MCF 10A (cell line): ENCODE measurements around the gene FAM9B. TPM values are rescaled to one million over a fixed set of nuclear protein-coding genes. Genes with fewer than 3 reads are reported as not detected.

Experiments
- BruUV-seq: library from RNA; stranded (reverse); fragments of 400-500 nt; replicated peaks from 2 replicates; lab custom pipeline; 2021; lab: Mats Ljungman, UMichigan
- CTCF ChIA-PET: fragments of 300-600 bp; sonication (Branson Sonifier 250); formaldehyde crosslinking; extraction: SDS; loops from one replicate; lab custom pipeline; 2021; ENCODE audit warnings: antibody characterized with exemption, inconsistent platforms; lab: Yijun Ruan, JAX
- POLR2A ChIA-PET: fragments of 300-600, 350-650 bp; sonication (Branson Sonifier 250); formaldehyde crosslinking; extraction: SDS; loops from one replicate; lab custom pipeline; 2020; ENCODE audit warnings: antibody characterized with exemption, inconsistent platforms; lab: Yijun Ruan, JAX
- DNase-seq: peaks from one replicate; pipeline ENCODE4 v3.0.0-alpha.2; 2018; ENCODE audit not compliant: unreplicated experiment
- H3K27ac Mint-ChIP-seq: one replicate; pipeline ENCODE4 v1.8.0; 2022; ENCODE audit warnings: mild to moderate bottlenecking, low read depth, mixed read lengths; ENCODE audit not compliant: unreplicated experiment
- H3K27me3 Mint-ChIP-seq: one replicate; pipeline ENCODE4 v1.8.0; 2022; ENCODE audit warnings: mixed read lengths; ENCODE audit not compliant: insufficient read depth, unreplicated experiment
- H3K36me3 Mint-ChIP-seq: one replicate; pipeline ENCODE4 v1.8.0; 2022; ENCODE audit warnings: mild to moderate bottlenecking, moderate library complexity, mixed read lengths; ENCODE audit not compliant: insufficient read depth, unreplicated experiment
- H3K4me1 Mint-ChIP-seq: one replicate; pipeline ENCODE4 v1.8.0; 2022; ENCODE audit warnings: mixed read lengths; ENCODE audit not compliant: insufficient read depth, unreplicated experiment
- H3K4me3 Mint-ChIP-seq: one replicate; pipeline ENCODE4 v1.8.0; 2022; ENCODE audit warnings: mild to moderate bottlenecking, moderate library complexity, mixed read lengths; ENCODE audit not compliant: unreplicated experiment
- H3K9me3 Mint-ChIP-seq: one replicate; pipeline ENCODE4 v1.8.0; 2022; ENCODE audit warnings: mixed read lengths; ENCODE audit not compliant: unreplicated experiment
- CTCF ChIP-seq: fragments of 200-600 bp; IDR thresholded peaks from one replicate; pipeline ENCODE4 v1.8.0; 2022; ENCODE audit warnings: antibody characterized with exemption, mild to moderate bottlenecking; ENCODE audit not compliant: unreplicated experiment
- intact Hi-C: fragments of 100-400 bp; cut with micrococcal nuclease; formaldehyde crosslinking; loops from 2 replicates; pipeline ENCODE4 v1.14.1; 2022
- total RNA-seq: library from RNA; stranded (reverse); gene quantifications from 2 replicates; pipeline ENCODE4 v1.2.3, GENCODE V29; 2022

FAM9B gene
- total RNA-seq, 1 experiment from 2014 or later: 0.40 TPM

- Mint-ChIP-seq H3K9me3 (peaks cover 23% of the 10 kb centered on the region), H3K27ac (no peak overlapping the region), H3K27me3 (no peaks in the 10 kb centered on the region), H3K36me3 (peaks cover 6% of the 10 kb centered on the region), H3K4me1 (no peaks in the 10 kb centered on the region), H3K4me3 (no peak overlapping the region)
- ChIA-PET CTCF (no interaction called here), POLR2A (no interaction called here)
- DNase-seq: no peak
- no peak for TF ChIP-seq CTCF
- no TSS peak for BruUV-seq
- intact Hi-C loops: no loop called here
Measured at GRCh38 chrX:9071031-9071650, 37.2 kb upstream of the FAM9B start.

- no peak for TF ChIP-seq CTCF
- Mint-ChIP-seq H3K27me3 (no peaks in the 10 kb centered on the region), H3K27ac (no peak overlapping the region), H3K9me3 (peaks cover 22% of the 10 kb centered on the region), H3K4me1 (no peaks in the 10 kb centered on the region), H3K4me3 (no peak overlapping the region), H3K36me3 (peaks cover 2% of the 10 kb centered on the region)
- CTCF ChIA-PET: no interaction called here
- no peak for DNase-seq
- intact Hi-C loops: no loop called here
- no TSS peak for BruUV-seq
- POLR2A ChIA-PET: no interaction called here
Measured at GRCh38 chrX:9069573-9069972, 35.6 kb upstream of the FAM9B start.

- H3K36me3 Mint-ChIP-seq: no peaks in the 10 kb centered on the region
- no peak for TF ChIP-seq CTCF
- BruUV-seq: no TSS peak
- H3K9me3 Mint-ChIP-seq: peaks cover 8% of the 10 kb centered on the region
- ChIA-PET POLR2A (no interaction called here), CTCF (no interaction called here)
- H3K4me3 Mint-ChIP-seq: no peak overlapping the region
- no peak overlapping the region for H3K27ac Mint-ChIP-seq
- no peak for DNase-seq
- intact Hi-C loops: no loop called here
- no peaks in the 10 kb centered on the region for H3K27me3 Mint-ChIP-seq
- H3K4me1 Mint-ChIP-seq: no peaks in the 10 kb centered on the region
Measured at GRCh38 chrX:9064694-9065093, 30.8 kb upstream of the FAM9B start.

- Mint-ChIP-seq H3K4me3 (no peak overlapping the region), H3K36me3 (no peaks in the 10 kb centered on the region), H3K9me3 (peaks cover 8% of the 10 kb centered on the region), H3K4me1 (no peaks in the 10 kb centered on the region), H3K27me3 (no peaks in the 10 kb centered on the region), H3K27ac (no peak overlapping the region)
- CTCF ChIA-PET: no interaction called here
- BruUV-seq: no TSS peak
- POLR2A ChIA-PET: no interaction called here
- TF ChIP-seq CTCF: no peak
- intact Hi-C loops: no loop called here
- DNase-seq: no peak
Measured at GRCh38 chrX:9062641-9063040, 28.7 kb upstream of the FAM9B start.
